ENCODE data around the gene P4HA2. TPM values are rescaled to one million over a fixed set of nuclear protein-coding genes. Genes with fewer than 3 reads are reported as not detected.

P4HA2 gene
- total RNA-seq, 2 experiments from 2014 or later, result 0.32 to 7.2 TPM

DNA sequence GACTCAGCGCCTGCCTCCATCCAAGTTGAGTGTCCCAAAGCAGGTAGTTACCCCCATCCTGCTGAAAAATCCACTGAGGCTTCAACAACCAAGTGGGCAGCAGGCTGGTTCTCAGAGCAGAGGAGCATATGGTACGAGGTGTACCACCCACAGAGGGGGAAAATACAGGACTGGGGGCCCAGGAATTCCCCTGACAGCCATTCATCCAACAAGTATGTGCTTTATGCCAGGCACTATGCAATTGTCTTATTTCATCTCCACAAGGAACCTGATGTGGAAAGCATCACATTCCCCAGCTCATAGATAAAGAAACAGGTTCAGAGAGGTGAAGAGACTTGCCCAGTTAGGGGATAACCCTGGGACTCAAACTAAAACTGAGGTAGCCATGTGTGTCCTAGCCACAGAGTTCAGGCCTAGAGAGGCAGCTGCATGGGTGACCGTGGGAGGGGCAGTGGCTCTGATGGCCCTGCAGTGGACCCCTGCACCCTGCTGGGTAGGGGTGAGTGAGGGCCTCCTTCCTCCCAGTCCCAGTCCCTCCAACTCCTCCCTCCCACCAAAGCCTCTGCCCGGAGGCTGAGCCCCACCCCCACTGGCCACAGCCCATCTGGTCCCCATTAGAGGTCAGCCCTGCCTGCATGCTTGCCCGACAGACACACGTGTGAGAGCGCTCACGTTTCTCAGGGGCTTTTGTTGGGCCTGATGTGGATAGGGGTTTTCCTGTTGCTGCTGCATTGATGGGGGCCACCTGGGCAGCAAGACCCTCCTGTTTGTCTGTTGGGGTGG is 41.3 kb upstream of the P4HA2 start:
- Histone ChIP-seq H3K27ac (ENCODE audit: low read depth, low read length, poor library complexity, severe bottlenecking) (no peak overlapping the region), H3K9me3 (ENCODE audit: low read length) (no peaks in the 10 kb centered on the region), H3K4me1 (ENCODE audit: insufficient read depth, low read length, poor library complexity, severe bottlenecking) (no peaks in the 10 kb centered on the region), H2AFZ (ENCODE audit: low read length) (no peak overlapping the region), H3K4me2 (ENCODE audit: low read length) (no peak overlapping the region), H3K4me3 (ENCODE audit: low read depth, low read length, poor library complexity, severe bottlenecking) (no peak overlapping the region), H3K36me3 (ENCODE audit: insufficient read depth, low read length) (no peaks in the 10 kb centered on the region), H4K20me1 (ENCODE audit: insufficient read depth, low read length) (no peaks in the 10 kb centered on the region), H3K9me2 (ENCODE audit: insufficient read depth, low read length) (no peaks in the 10 kb centered on the region), H3K79me2 (ENCODE audit: insufficient read depth, low read depth, low read length) (no peaks in the 10 kb centered on the region)
- TF ChIP-seq, protein P1, sequence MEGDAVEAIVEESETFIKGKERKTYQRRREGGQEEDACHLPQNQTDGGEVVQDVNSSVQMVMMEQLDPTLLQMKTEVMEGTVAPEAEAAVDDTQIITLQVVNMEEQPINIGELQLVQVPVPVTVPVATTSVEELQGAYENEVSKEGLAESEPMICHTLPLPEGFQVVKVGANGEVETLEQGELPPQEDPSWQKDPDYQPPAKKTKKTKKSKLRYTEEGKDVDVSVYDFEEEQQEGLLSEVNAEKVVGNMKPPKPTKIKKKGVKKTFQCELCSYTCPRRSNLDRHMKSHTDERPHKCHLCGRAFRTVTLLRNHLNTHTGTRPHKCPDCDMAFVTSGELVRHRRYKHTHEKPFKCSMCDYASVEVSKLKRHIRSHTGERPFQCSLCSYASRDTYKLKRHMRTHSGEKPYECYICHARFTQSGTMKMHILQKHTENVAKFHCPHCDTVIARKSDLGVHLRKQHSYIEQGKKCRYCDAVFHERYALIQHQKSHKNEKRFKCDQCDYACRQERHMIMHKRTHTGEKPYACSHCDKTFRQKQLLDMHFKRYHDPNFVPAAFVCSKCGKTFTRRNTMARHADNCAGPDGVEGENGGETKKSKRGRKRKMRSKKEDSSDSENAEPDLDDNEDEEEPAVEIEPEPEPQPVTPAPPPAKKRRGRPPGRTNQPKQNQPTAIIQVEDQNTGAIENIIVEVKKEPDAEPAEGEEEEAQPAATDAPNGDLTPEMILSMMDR (conservative IDR thresholded peaks at IDR 0.05; ENCODE audit: low read length), result no peak
- no peak for TF ChIP-seq EZH2phosphoT487 (IDR thresholded peaks at IDR 0.05; ENCODE audit: borderline replicate concordance, low read depth, low read length)
- ChIA-PET POLR2A (interaction anchor here (0.5 kb wide), 1 partner anchor 89 kb away, joined by 3 read pairs; no protein-coding TSS in a partner anchor), CTCF (ENCODE audit: unreplicated experiment) (no interaction called here)
- DNase-seq (ENCODE audit: low spot score), result no peak
- no TSS peak for BruUV-seq (replicated peaks)
- intact Hi-C loops (cut with micrococcal nuclease; ENCODE audit: unreplicated experiment), result no loop called here

DNA sequence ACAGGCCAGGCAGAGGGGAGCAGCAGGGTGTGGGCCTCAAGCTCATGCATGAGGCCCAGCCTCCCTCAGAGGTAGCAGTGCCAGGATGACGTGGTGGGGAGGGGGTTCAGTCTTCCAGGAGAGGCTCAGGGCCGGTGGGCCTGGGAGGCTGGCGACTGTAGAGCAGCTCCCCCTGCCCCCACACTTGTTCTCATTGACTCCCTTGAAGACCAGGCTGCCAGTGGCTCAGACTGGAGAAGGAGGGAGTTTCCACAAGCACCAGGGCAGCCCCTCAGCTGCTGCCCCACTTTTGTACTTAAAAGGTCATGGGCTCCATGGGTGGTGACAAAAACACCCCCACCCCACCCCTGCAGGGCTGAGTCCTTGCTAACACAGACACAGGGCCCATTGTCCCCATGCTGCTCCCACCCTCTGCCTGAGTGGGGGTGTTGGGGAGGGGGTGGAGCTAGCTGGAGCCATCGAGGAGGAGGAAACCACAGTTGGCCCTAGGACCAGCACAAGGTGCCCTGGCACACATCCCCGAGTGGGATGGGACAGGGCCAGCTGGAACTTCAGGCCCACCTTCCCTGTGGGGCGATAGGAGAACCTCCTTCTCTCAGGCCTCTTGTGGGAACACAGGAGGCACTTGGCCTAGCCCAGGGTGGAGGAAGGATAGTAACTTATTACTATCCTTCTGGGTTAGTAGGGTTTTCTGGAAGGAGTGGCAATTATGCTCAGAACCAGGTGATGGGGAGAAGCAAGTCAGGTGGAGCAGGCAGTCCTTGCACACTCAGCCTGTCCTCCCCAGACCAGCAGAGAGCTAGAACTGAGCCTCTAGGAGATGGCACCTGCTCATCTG is 40.5 kb upstream of the P4HA2 start:
- no peak for DNase-seq (ENCODE audit: low spot score)
- ChIA-PET CTCF (ENCODE audit: unreplicated experiment) (no interaction called here), POLR2A (interaction anchor here (0.5 kb wide), 1 partner anchor 88 kb away, joined by 3 read pairs; no protein-coding TSS in a partner anchor)
- no peak for TF ChIP-seq EZH2phosphoT487 (IDR thresholded peaks at IDR 0.05; ENCODE audit: borderline replicate concordance, low read depth, low read length)
- TF ChIP-seq, protein P1 (conservative IDR thresholded peaks at IDR 0.05; ENCODE audit: low read length), result no peak
- no peaks in the 10 kb centered on the region for H4K20me1 ChIP-seq (ENCODE audit: insufficient read depth, low read length)
- BruUV-seq (replicated peaks), result no TSS peak
- H3K4me2 ChIP-seq (ENCODE audit: low read length), result no peak overlapping the region
- no peak overlapping the region for H2AFZ ChIP-seq (ENCODE audit: low read length)
- H3K4me1 ChIP-seq (ENCODE audit: insufficient read depth, low read length, poor library complexity, severe bottlenecking), result no peaks in the 10 kb centered on the region
- intact Hi-C loops (cut with micrococcal nuclease; ENCODE audit: unreplicated experiment), result no loop called here
- H3K36me3 ChIP-seq (ENCODE audit: insufficient read depth, low read length), result no peaks in the 10 kb centered on the region
- no peak overlapping the region for H3K4me3 ChIP-seq (ENCODE audit: low read depth, low read length, poor library complexity, severe bottlenecking)
- H3K9me2 ChIP-seq (ENCODE audit: insufficient read depth, low read length), result no peaks in the 10 kb centered on the region
- H3K9me3 ChIP-seq (ENCODE audit: low read length), result no peaks in the 10 kb centered on the region
- H3K79me2 ChIP-seq (ENCODE audit: insufficient read depth, low read depth, low read length), result no peaks in the 10 kb centered on the region
- no peak overlapping the region for H3K27ac ChIP-seq (ENCODE audit: low read depth, low read length, poor library complexity, severe bottlenecking)
